ENCODE data around the gene RASSF8. TPM values are rescaled to one million over a fixed set of nuclear protein-coding genes. Genes with fewer than 3 reads are reported as not detected.

Gene RASSF8
- total RNA-seq, 3 donors from 2014 or later (not counting 1 experiment from before 2014, with no cell fraction given) = 0.35 to 1.3 (median 1.2) TPM

DNA sequence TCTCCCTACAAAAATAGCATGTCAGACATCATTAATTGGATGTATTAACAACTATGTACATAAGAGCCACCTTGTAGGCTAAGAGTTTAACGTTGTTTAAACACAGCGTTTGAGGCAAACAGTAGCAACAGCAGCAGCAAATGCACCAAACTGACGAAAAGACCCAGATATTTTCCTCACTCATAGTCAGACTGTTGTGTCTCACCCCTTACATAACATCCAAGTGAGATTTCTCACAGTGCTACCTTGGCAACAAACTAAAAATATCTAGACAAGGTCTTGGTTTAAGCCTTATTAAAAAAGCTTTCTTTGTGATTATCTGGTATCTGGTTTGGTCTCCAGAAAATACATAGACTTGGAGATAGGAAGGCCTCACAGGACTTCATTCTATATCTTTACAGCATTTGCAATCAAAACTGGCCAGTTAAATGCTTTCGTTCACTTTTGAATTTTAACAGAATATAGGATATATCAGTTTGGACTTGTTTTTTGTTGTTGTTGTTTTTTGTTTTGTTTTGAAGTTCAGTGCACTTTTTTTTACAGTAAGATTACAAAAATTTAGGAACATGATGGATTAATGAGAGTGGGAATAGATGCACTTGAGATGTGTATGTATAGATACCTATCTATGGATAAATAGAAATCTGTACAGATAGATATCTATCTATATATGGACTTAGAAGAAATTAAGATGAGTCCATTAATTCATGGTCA, 162.2 kb downstream of the RASSF8 start:
- Mint-ChIP-seq H3K36me3 (no peaks in the 10 kb centered on the region), H3K9me3 (no peaks in the 10 kb centered on the region), H3K27me3 (ENCODE audit: low read depth in 2 of 2) (peaks cover 52 to 69% of the 10 kb centered on the region in 2 donors), H3K4me1 (peaks cover 18 to 34% of the 10 kb centered on the region in 2 donors), H3K4me3 (peak overlapping the region; percentile 78), H3K27ac (no peak overlapping the region)
- DNase-seq (no peak), ATAC-seq (no peak)
- no peak for TF ChIP-seq CTCF (IDR thresholded peaks at IDR 0.05)
- Histone ChIP-seq H3K27me3 (ENCODE audit: control insufficient read depth, insufficient read depth, low read length) (peaks cover 41% of the 10 kb centered on the region), H3K4me3 (ENCODE audit: low read length) (no peak overlapping the region), H3K36me3 (ENCODE audit: control insufficient read depth, insufficient read depth, low read length) (no peaks in the 10 kb centered on the region), H3K4me1 (ENCODE audit: control insufficient read depth, insufficient read depth, low read length) (peaks cover 29% of the 10 kb centered on the region), H3K9me3 (ENCODE audit: control insufficient read depth, insufficient read depth, low read length) (no peaks in the 10 kb centered on the region), H3K27ac (ENCODE audit: low read length) (no peak overlapping the region)
- 88% methylated on average over 3 of the region's 4 CpGs for WGBS (ENCODE audit: insufficient coverage)
- intact Hi-C loops (cut with micrococcal nuclease) = no loop called here

- peaks cover 55 to 66% of the 10 kb centered on the region in 2 donors for H3K27me3 Mint-ChIP-seq (ENCODE audit: low read depth in 2 of 2)
- intact Hi-C loops (cut with micrococcal nuclease) = no loop called here
- peaks cover 35% of the 10 kb centered on the region for H3K4me1 ChIP-seq (ENCODE audit: control insufficient read depth, insufficient read depth, low read length)
- H3K4me1 Mint-ChIP-seq = peaks cover 18 to 39% of the 10 kb centered on the region in 2 donors
- H3K36me3 Mint-ChIP-seq = no peaks in the 10 kb centered on the region
- no peaks in the 10 kb centered on the region for H3K9me3 Mint-ChIP-seq
- H3K4me3 Mint-ChIP-seq = peak overlapping the region; percentile 78
- 42% methylated on average over 14 of the region's 15 CpGs for WGBS (ENCODE audit: insufficient coverage)
- peaks cover 41% of the 10 kb centered on the region for H3K27me3 ChIP-seq (ENCODE audit: control insufficient read depth, insufficient read depth, low read length)
- H3K27ac Mint-ChIP-seq = no peak overlapping the region
- no peaks in the 10 kb centered on the region for H3K9me3 ChIP-seq (ENCODE audit: control insufficient read depth, insufficient read depth, low read length)
- H3K36me3 ChIP-seq (ENCODE audit: control insufficient read depth, insufficient read depth, low read length) = no peaks in the 10 kb centered on the region
- DNase-seq (peak in 1 of 2 donors; percentile 16), ATAC-seq (no peak)
- H3K27ac ChIP-seq (ENCODE audit: low read length) = peak overlapping the region; percentile 15
- TF ChIP-seq CTCF (IDR thresholded peaks at IDR 0.05) = no peak
- H3K4me3 ChIP-seq (ENCODE audit: low read length) = peak overlapping the region; percentile 12
Measured at GRCh38 chr12:26121323-26122060, 163.0 kb downstream of the RASSF8 start.

GRCh38 chr12:26122061-26122680, 163.7 kb downstream of the RASSF8 start:
- peaks cover 54 to 66% of the 10 kb centered on the region in 2 donors for H3K27me3 Mint-ChIP-seq (ENCODE audit: low read depth in 2 of 2)
- intact Hi-C loops (cut with micrococcal nuclease) = no loop called here
- H3K4me1 Mint-ChIP-seq = peaks cover 18 to 37% of the 10 kb centered on the region in 2 donors

More at GRCh38 chr12:26122061-26122680, 163.7 kb downstream of the RASSF8 start:
- ATAC-seq = peak; percentile 64 to 76 (median 70)
- no peaks in the 10 kb centered on the region for H3K36me3 ChIP-seq (ENCODE audit: control insufficient read depth, insufficient read depth, low read length)
- no peaks in the 10 kb centered on the region for H3K9me3 ChIP-seq (ENCODE audit: control insufficient read depth, insufficient read depth, low read length)
- Mint-ChIP-seq H3K9me3 (no peaks in the 10 kb centered on the region), H3K4me3 (peak overlapping the region; percentile 69), H3K27ac (no peak overlapping the region), H3K36me3 (no peaks in the 10 kb centered on the region)
- peak in 1 of 2 donors; percentile 57 for DNase-seq
- peak overlapping the region; percentile 27 for H3K4me3 ChIP-seq (ENCODE audit: low read length)
- under 1% methylated on average over 88 of the region's 88 CpGs for WGBS (ENCODE audit: insufficient coverage)
- no peak overlapping the region for H3K27ac ChIP-seq (ENCODE audit: low read length)
- peaks cover 35% of the 10 kb centered on the region for H3K4me1 ChIP-seq (ENCODE audit: control insufficient read depth, insufficient read depth, low read length)
- no peak for TF ChIP-seq CTCF (IDR thresholded peaks at IDR 0.05)
- H3K27me3 ChIP-seq (ENCODE audit: control insufficient read depth, insufficient read depth, low read length) = peaks cover 45% of the 10 kb centered on the region

Measured in natural killer cell (primary cell).